Upper lobe of left lung (tissue), 6 donors: ENCODE data around the gene ZNF385D. TPM values are rescaled to one million over a fixed set of nuclear protein-coding genes. Genes with fewer than 3 reads are reported as not detected.

Source experiments
- ATAC-seq, 2 donors: fragments of 200-7000 bp; cut with Tn5 transposase; one replicate each; pipeline ENCODE4 v1.9.1; 2022; ENCODE audit warnings: mild to moderate bottlenecking in 2 of 2, moderate library complexity in 2 of 2; ENCODE audit not compliant: low FRiP score in 2 of 2
- DNase-seq, 2 donors: peaks; one replicate each; pipeline ENCODE4 v3.0.0-alpha.2; 2019 to 2020
- H3K27ac ChIP-seq, 4 donors: fragments of 200-600 bp; sonication (generic); one replicate each; pipeline ENCODE4 v1.5.1; 2016 to 2019
- H3K27me3 ChIP-seq, 4 donors: fragments of 200-600 bp; sonication (generic); one replicate each; pipeline ENCODE4 v1.5.1; 2017 to 2019
- H3K36me3 ChIP-seq, 4 donors: fragments of 200-600 bp; sonication (generic); one replicate each; pipeline ENCODE4 v1.5.1; 2016 to 2019
- H3K4me1 ChIP-seq, 4 donors: fragments of 200-600 bp; sonication (generic); one replicate each; pipeline ENCODE4 v1.5.1; 2018 to 2019
- H3K4me3 ChIP-seq, 4 donors: fragments of 200-600 bp; sonication (generic); one replicate each; pipeline ENCODE4 v1.5.1; 2017 to 2019; ENCODE audit warnings: mild to moderate bottlenecking in 2 of 4, moderate library complexity in 1 of 4
- H3K9me3 ChIP-seq, 4 donors: fragments of 200-600 bp; sonication (generic); one replicate each; pipeline ENCODE4 v1.5.1; 2018 to 2019
- CTCF ChIP-seq, 6 experiments: fragments of 450-650 bp in 4 of 6; fragments of 200-600 bp in 2 of 6; sonication (generic) in 2 of 6; IDR thresholded peaks; one replicate each; pipeline ENCODE4 v1.5.1; 2016 to 2019; ENCODE audit warnings: antibody characterized with exemption in 6 of 6
- EP300 ChIP-seq, 4 donors: sonication (generic); formaldehyde crosslinking; IDR thresholded peaks; one replicate each; pipeline ENCODE4 v1.5.1; 2017; ENCODE audit warnings: antibody characterized with exemption in 4 of 4, control low read depth in 2 of 4
- POLR2A ChIP-seq, 4 donors: fragments of 450-650 bp; IDR thresholded peaks; one replicate each; pipeline ENCODE4 v1.5.1; 2016 to 2017; ENCODE audit warnings: antibody characterized with exemption in 4 of 4, mild to moderate bottlenecking in 2 of 4
- POLR2AphosphoS5 ChIP-seq, 2 donors: sonication (generic); formaldehyde crosslinking; IDR thresholded peaks; one replicate each; pipeline ENCODE4 v1.5.1; 2017; ENCODE audit warnings: antibody characterized with exemption in 2 of 2
- WGBS, 2 donors: methylation state at CpG; one replicate each; pipeline ENCODE4 v1.1.5; 2017 to 2018; 5-methylcytosine and 5-hydroxymethylcytosine counted together
- total RNA-seq, 6 donors: library from RNA; depleted of rRNA in 4 of 6; stranded (reverse); fragments of >200 nt in 4 of 6; gene quantifications; one replicate each; pipeline versions ENCODE4 v1.1.0 to v1.2.1, GENCODE V29; 2016 to 2021
- donor health status: DM: no; HTN: no; CAD: no; lungs with moderate emphysema.
- donor health status: DM: no; HTN: yes; CAD: no; lungs with severe emphysema.

The ZNF385D gene
- total RNA-seq, 6 donors from 2014 or later = 0.20 to 9.2 (median 0.76) TPM; not detected in 1

DNA sequence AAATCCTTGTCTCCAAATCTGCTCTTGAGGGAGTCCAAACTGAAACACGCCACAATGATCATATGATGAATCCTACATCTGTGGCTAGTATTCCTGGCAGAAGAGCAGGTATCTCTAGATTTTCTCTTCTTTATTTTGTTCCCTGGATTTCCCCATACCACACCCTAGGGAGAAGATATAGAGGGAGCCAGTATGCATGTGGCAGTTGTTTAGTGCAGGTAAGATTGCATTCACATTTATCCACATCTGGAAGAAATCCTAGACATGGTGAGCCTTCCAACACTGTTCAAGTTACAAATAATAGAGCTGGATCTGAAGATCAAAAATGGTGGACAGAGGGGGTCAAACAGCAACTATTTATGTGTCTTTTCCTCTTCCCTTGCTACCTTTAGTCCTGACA is 316.7 kb downstream of the ZNF385D start:
- 93 to 95% methylated on average over 1 of the region's 1 CpG for WGBS, 2 donors
- TF ChIP-seq POLR2A (IDR thresholded peaks at IDR 0.05) = no peak
- H3K4me3 ChIP-seq = no peak overlapping the region
- H3K27ac ChIP-seq = no peak overlapping the region
- no peaks in the 10 kb centered on the region for H3K4me1 ChIP-seq
- H3K9me3 ChIP-seq = no peaks in the 10 kb centered on the region
- no peak for DNase-seq
- no peaks in the 10 kb centered on the region for H3K27me3 ChIP-seq
- ATAC-seq = no peak
- no peaks in the 10 kb centered on the region for H3K36me3 ChIP-seq

- H3K27me3 ChIP-seq = no peaks in the 10 kb centered on the region
- H3K4me3 ChIP-seq = no peak overlapping the region
- H3K9me3 ChIP-seq = no peaks in the 10 kb centered on the region
- no peaks in the 10 kb centered on the region for H3K36me3 ChIP-seq
- H3K27ac ChIP-seq = no peak overlapping the region
- no peaks in the 10 kb centered on the region for H3K4me1 ChIP-seq
- ATAC-seq (no peak), DNase-seq (no peak)
- no peak for TF ChIP-seq POLR2AphosphoS5 (IDR thresholded peaks at IDR 0.05)
- 77 to 82% methylated on average over 6 of the region's 6 CpGs for WGBS, 2 donors
Measured at GRCh38 chr3:21433751-21434150, 317.3 kb downstream of the ZNF385D start.

- no peak for TF ChIP-seq POLR2A (IDR thresholded peaks at IDR 0.05)
- no peak for TF ChIP-seq POLR2AphosphoS5 (IDR thresholded peaks at IDR 0.05)
- TF ChIP-seq CTCF (IDR thresholded peaks at IDR 0.05) = no peak
- TF ChIP-seq EP300 (IDR thresholded peaks at IDR 0.05) = no peak
- Histone ChIP-seq H3K9me3 (no peaks in the 10 kb centered on the region), H3K27me3 (no peaks in the 10 kb centered on the region), H3K4me3 (no peak overlapping the region), H3K4me1 (no peaks in the 10 kb centered on the region), H3K36me3 (no peaks in the 10 kb centered on the region), H3K27ac (no peak overlapping the region)
- 77 to 85% methylated on average over 4 of the region's 4 CpGs for WGBS, 2 donors
- ATAC-seq = no peak
- no peak for DNase-seq
Measured at GRCh38 chr3:21426920-21427319, 324.1 kb downstream of the ZNF385D start.

- ATAC-seq (no peak), DNase-seq (no peak)
- WGBS, 2 donors = 70 to 72% methylated on average over 2 of the region's 2 CpGs
- H3K27ac ChIP-seq = no peak overlapping the region
- H3K4me3 ChIP-seq = no peak overlapping the region
- H3K4me1 ChIP-seq = no peaks in the 10 kb centered on the region
- H3K27me3 ChIP-seq = no peaks in the 10 kb centered on the region
- no peak for TF ChIP-seq CTCF (IDR thresholded peaks at IDR 0.05)
- no peak for TF ChIP-seq POLR2AphosphoS5 (IDR thresholded peaks at IDR 0.05)
- TF ChIP-seq EP300 (IDR thresholded peaks at IDR 0.05) = no peak
- no peak for TF ChIP-seq POLR2A (IDR thresholded peaks at IDR 0.05)
- no peaks in the 10 kb centered on the region for H3K9me3 ChIP-seq
- H3K36me3 ChIP-seq = no peaks in the 10 kb centered on the region
Measured at GRCh38 chr3:21425715-21426114, 325.3 kb downstream of the ZNF385D start.

DNA sequence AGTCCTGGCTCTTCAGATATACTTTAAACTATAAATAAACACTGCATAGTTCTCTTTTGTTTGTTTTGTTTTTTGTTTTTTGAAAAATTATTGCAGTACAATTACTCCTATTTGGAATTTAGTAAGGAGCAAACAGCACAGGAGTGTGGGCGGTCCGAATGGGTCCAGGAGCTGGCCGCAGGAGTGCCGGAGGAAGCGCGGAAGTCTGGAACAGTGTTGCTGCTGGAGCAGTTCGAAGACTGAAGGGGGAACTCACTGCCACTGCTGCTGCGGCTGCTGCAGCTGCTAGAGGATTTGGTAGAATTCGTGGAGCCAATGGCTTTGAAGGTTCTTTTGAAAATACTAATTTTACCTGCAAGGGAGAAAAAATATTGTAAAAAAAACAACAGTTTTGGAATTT is 329.9 kb downstream of the ZNF385D start:
- no peak overlapping the region for H3K4me3 ChIP-seq
- no peaks in the 10 kb centered on the region for H3K36me3 ChIP-seq
- H3K9me3 ChIP-seq = no peaks in the 10 kb centered on the region
- no peaks in the 10 kb centered on the region for H3K4me1 ChIP-seq
- ATAC-seq = no peak
- 59 to 73% methylated on average over 9 of the region's 9 CpGs for WGBS, 2 donors
- H3K27me3 ChIP-seq = no peaks in the 10 kb centered on the region
- TF ChIP-seq CTCF (IDR thresholded peaks at IDR 0.05) = no peak
- TF ChIP-seq POLR2A (IDR thresholded peaks at IDR 0.05) = no peak
- H3K27ac ChIP-seq = no peak overlapping the region
- peak in 1 of 2 donors; percentile 30 for DNase-seq

DNA sequence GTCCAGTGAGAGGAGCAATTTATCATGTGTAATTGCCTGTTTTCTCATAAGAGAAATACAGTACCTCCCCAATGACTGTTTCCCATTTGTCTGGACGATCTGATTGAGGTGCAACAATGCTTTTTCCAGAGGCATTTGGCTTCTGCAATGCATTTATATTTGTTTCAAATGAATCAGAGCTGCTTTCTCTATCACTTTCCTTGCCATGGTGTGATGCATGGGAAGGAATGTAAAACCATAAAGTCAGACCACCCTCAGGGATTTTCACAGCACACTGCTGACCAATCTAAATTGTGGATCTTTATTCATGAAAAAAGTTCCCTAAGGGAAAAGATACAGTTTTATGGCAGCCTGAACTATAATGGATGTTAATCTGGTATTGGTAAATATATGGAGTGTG is 333.0 kb downstream of the ZNF385D start:
- WGBS, 2 donors = 53 to 55% methylated on average over 1 of the region's 1 CpG
- no peaks in the 10 kb centered on the region for H3K9me3 ChIP-seq
- ATAC-seq (no peak), DNase-seq (no peak)
- no peaks in the 10 kb centered on the region for H3K36me3 ChIP-seq
- no peaks in the 10 kb centered on the region for H3K27me3 ChIP-seq
- no peak for TF ChIP-seq CTCF (IDR thresholded peaks at IDR 0.05)
- TF ChIP-seq POLR2A (IDR thresholded peaks at IDR 0.05) = no peak
- TF ChIP-seq EP300 (IDR thresholded peaks at IDR 0.05) = no peak
- no peak for TF ChIP-seq POLR2AphosphoS5 (IDR thresholded peaks at IDR 0.05)
- H3K4me1 ChIP-seq = no peaks in the 10 kb centered on the region
- H3K4me3 ChIP-seq = no peak overlapping the region
- H3K27ac ChIP-seq = no peak overlapping the region
